ENCODE data around the gene IVD.
A peak's percentile ranks its signal among the peaks of the same experiment; 100 is the strongest.

Gene IVD

GRCh38 chr15:40372981-40373380, 32.6 kb upstream of the IVD start:
- no peak for DNase-seq (ENCODE audit: low read depth in 1 of 2, low spot score in 1 of 2)

GRCh38 chr15:40377606-40378005, 28.0 kb upstream of the IVD start:
- no peak for DNase-seq (ENCODE audit: low read depth in 1 of 2, low spot score in 1 of 2)

GRCh38 chr15:40379374-40379773, 26.2 kb upstream of the IVD start:
- DNase-seq (ENCODE audit: low read depth in 1 of 2, low spot score in 1 of 2), result no peak

GRCh38 chr15:40379853-40380252, 25.7 kb upstream of the IVD start:
- no peak for DNase-seq (ENCODE audit: low read depth in 1 of 2, low spot score in 1 of 2)

GRCh38 chr15:40380636-40381035, 25.0 kb upstream of the IVD start:
- no peak for DNase-seq (ENCODE audit: low read depth in 1 of 2, low spot score in 1 of 2)

GRCh38 chr15:40381818-40382529, 23.6 kb upstream of the IVD start:
- no peak for DNase-seq (ENCODE audit: low read depth in 1 of 2, low spot score in 1 of 2)

- peak; percentile 80 to 82 for DNase-seq (ENCODE audit: low read depth in 1 of 2, low spot score in 1 of 2)
Observed at GRCh38 chr15:40382580-40383456, 22.8 kb upstream of the IVD start, which contains the start of gene KNSTRN. TSS of gene KNSTRN (plus strand) at chr15:40382721. CDS start at chr15:40382836, 115 bp downstream.

GRCh38 chr15:40386480-40386879, 19.1 kb upstream of the IVD start:
- DNase-seq (ENCODE audit: low read depth in 1 of 2, low spot score in 1 of 2), result no peak

GRCh38 chr15:40388941-40389823, 16.4 kb upstream of the IVD start:
- DNase-seq (ENCODE audit: low read depth in 1 of 2, low spot score in 1 of 2), result no peak

- DNase-seq (ENCODE audit: low read depth in 1 of 2, low spot score in 1 of 2), result no peak
Observed at GRCh38 chr15:40389824-40390595, 15.6 kb upstream of the IVD start.

GRCh38 chr15:40392986-40393948, 12.3 kb upstream of the IVD start:
- no peak for DNase-seq (ENCODE audit: low read depth in 1 of 2, low spot score in 1 of 2)

GRCh38 chr15:40397688-40398412, 7.7 kb upstream of the IVD start:
- DNase-seq (ENCODE audit: low read depth in 1 of 2, low spot score in 1 of 2), result no peak

- no peak for DNase-seq (ENCODE audit: low read depth in 1 of 2, low spot score in 1 of 2)
Observed at GRCh38 chr15:40398413-40398873, 7.2 kb upstream of the IVD start.

GRCh38 chr15:40399370-40399769, 6.2 kb upstream of the IVD start:
- no peak for DNase-seq (ENCODE audit: low read depth in 1 of 2, low spot score in 1 of 2)

GRCh38 chr15:40407330-40407990, 1.9 kb downstream of the IVD start:
- DNase-seq (ENCODE audit: low read depth in 1 of 2, low spot score in 1 of 2), result no peak

- DNase-seq (ENCODE audit: low read depth in 1 of 2, low spot score in 1 of 2), result no peak
Observed at GRCh38 chr15:40409366-40409765, 3.8 kb downstream of the IVD start.

- DNase-seq (ENCODE audit: low read depth in 1 of 2, low spot score in 1 of 2), result no peak
Observed at GRCh38 chr15:40410476-40410875, 4.9 kb downstream of the IVD start.

GRCh38 chr15:40412095-40412759, 6.6 kb downstream of the IVD start:
- DNase-seq (ENCODE audit: low read depth in 1 of 2, low spot score in 1 of 2), result no peak
